Testis (tissue), 2 donors: ENCODE measurements around the gene TMEM156.

Experiments
- POLR2A ChIP-seq: fragments of 450-650 bp; IDR thresholded peaks from one replicate; pipeline ENCODE4 v1.6.1; 2017; ENCODE audit warnings: antibody characterized with exemption, mild to moderate bottlenecking, moderate library complexity
- TF ChIP-seq, protein P1 (sequence below), 3 experiments: fragments of 450-650 bp in 2 of 3; fragments of 200-600 bp in 1 of 3; sonication (generic) in 1 of 3; IDR thresholded peaks; one replicate each; pipeline ENCODE4 v1.5.1; 2016 to 2019; ENCODE audit warnings: antibody characterized with exemption in 3 of 3, mild to moderate bottlenecking in 2 of 3, moderate library complexity in 1 of 3

DNA sequence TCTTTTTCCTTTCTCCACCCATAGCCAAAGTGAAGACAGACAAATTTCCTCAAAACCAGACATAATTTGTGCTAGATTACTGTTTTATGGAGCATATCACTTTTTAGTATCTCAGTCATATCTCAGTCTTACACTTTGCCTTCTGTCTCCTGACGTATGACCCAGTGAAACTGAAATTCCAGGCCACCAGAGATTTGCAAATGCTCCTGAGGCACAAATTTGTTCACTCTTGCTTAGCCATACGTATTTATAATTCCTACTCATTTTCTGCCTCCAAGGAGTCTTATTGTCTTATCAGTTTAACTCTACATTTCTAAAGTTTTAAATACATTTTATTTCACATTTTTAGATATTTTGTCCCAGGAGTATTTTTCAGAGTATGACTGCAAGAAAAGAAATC is 10.0 kb downstream of the TMEM156 start:
- TF ChIP-seq, protein P1, sequence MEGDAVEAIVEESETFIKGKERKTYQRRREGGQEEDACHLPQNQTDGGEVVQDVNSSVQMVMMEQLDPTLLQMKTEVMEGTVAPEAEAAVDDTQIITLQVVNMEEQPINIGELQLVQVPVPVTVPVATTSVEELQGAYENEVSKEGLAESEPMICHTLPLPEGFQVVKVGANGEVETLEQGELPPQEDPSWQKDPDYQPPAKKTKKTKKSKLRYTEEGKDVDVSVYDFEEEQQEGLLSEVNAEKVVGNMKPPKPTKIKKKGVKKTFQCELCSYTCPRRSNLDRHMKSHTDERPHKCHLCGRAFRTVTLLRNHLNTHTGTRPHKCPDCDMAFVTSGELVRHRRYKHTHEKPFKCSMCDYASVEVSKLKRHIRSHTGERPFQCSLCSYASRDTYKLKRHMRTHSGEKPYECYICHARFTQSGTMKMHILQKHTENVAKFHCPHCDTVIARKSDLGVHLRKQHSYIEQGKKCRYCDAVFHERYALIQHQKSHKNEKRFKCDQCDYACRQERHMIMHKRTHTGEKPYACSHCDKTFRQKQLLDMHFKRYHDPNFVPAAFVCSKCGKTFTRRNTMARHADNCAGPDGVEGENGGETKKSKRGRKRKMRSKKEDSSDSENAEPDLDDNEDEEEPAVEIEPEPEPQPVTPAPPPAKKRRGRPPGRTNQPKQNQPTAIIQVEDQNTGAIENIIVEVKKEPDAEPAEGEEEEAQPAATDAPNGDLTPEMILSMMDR (IDR thresholded peaks at IDR 0.05), result no peak
- no peak for TF ChIP-seq POLR2A
